ENCODE results near the gene ACOT8. TPM values are rescaled to one million over a fixed set of nuclear protein-coding genes. Genes with fewer than 3 reads are reported as not detected.
"Not testable (repeated sequence)": the region's sequence is repeated elsewhere in the genome, so short reads cannot be mapped to it uniquely, and the experiment has no call there.

Gene ACOT8
- total and polyA plus RNA-seq, 12 donors = 33.7 to 134 (median 62.5) TPM

DNA sequence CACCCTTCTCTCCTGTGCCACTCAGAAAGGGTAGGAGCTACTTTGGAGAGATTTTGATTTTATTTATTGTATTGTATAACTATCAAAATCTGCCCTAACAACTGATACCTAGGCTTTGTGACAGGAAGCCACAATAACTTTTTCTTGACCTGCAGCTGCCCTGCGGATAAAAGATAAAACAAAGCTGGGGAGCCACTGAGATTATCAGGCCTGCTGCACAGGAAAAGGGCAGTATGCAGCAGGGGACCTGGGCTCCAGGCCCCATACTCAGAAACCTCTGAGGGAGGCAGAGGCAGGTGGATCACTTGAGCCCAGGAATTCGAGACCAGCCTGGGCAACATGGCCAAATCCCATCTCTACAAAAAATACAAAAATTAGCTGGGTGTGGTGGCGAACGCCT, 24.6 kb downstream of the ACOT8 start:
- Histone ChIP-seq H3K9me3 (replicated peaks in 1 of 3) (no peaks in the 10 kb centered on the region), H3K27me3 (no peaks in the 10 kb centered on the region), H3K27ac (peak overlapping the region; percentile 93 to 96 (median 95)), H3K4me1 (replicated peaks in 1 of 2) (peaks cover 31 to 36% of the 10 kb centered on the region in 2 donors), H3K36me3 (replicated peaks in 1 of 2) (no peaks in the 10 kb centered on the region), H3K4me3 (peak overlapping the region in 2 of 4 donors; percentile 53 to 79)
- TF ChIP-seq, protein P1, sequence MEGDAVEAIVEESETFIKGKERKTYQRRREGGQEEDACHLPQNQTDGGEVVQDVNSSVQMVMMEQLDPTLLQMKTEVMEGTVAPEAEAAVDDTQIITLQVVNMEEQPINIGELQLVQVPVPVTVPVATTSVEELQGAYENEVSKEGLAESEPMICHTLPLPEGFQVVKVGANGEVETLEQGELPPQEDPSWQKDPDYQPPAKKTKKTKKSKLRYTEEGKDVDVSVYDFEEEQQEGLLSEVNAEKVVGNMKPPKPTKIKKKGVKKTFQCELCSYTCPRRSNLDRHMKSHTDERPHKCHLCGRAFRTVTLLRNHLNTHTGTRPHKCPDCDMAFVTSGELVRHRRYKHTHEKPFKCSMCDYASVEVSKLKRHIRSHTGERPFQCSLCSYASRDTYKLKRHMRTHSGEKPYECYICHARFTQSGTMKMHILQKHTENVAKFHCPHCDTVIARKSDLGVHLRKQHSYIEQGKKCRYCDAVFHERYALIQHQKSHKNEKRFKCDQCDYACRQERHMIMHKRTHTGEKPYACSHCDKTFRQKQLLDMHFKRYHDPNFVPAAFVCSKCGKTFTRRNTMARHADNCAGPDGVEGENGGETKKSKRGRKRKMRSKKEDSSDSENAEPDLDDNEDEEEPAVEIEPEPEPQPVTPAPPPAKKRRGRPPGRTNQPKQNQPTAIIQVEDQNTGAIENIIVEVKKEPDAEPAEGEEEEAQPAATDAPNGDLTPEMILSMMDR (IDR thresholded peaks at IDR 0.05) = no peak
- TF ChIP-seq POLR2A (IDR thresholded peaks at IDR 0.05) = no peak
- intact Hi-C loops (cut with DNase I) = no loop called here
- 79 to 91% (median 89%) methylated on average over 4 of the region's 4 CpGs for WGBS, 4 donors
- DNase-seq = no peak

DNA sequence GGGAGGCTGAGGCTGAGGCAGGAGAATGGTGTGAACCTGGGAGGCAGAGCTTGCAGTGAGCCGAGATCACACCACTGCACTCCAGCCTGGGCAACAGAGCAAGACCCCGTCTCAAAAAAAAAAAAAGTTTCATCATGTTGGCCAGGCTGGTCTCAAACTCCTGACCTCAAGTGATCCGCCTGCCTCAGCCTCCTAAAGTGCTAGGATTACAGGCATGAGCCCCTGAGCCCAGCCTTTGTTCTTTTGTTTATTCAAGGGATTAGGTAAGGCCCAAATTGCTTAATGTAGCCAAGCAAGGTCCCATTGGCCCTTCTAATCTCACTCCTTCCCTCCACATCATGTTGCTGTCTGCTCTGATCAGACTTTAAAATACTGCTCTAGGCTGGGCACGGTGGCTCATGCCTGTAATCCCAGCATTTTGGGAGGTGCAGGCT, 27.5 kb downstream of the ACOT8 start:
- H3K4me1 ChIP-seq (replicated peaks in 1 of 2) = peaks cover 22 to 25% of the 10 kb centered on the region in 2 donors
- H3K27me3 ChIP-seq; H3K27ac ChIP-seq; H3K4me3 ChIP-seq; intact Hi-C loops (cut with DNase I); H3K9me3 ChIP-seq (replicated peaks in 1 of 3); DNase-seq; H3K36me3 ChIP-seq (replicated peaks in 1 of 2): not testable (repeated sequence)
- WGBS, 4 donors = 86 to 97% (median 93%) methylated on average over 4 of the region's 4 CpGs

DNA sequence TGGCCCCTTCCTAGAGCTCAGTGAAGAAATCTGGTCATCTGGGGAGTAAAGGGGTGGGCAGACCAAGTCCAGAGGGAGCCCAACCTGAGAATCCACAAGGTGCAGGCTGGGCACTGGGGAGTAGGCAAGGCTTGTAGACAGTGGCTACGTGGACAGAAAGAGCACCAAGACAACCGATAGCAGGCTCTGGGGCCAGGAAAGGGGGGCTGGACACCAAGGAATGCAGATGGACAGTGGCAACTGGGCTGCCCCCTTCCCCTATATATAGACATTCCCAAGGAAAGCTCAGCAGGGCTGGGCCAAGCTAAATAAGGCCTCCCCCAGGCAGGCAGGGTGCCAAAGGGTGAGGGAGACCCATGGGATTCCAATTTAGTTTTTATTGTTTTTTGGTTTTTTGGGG, 28.6 kb downstream of the ACOT8 start:
- DNase-seq = no peak
- H3K4me1 ChIP-seq (replicated peaks in 1 of 2) = peaks cover 16 to 26% of the 10 kb centered on the region in 2 donors

DNA sequence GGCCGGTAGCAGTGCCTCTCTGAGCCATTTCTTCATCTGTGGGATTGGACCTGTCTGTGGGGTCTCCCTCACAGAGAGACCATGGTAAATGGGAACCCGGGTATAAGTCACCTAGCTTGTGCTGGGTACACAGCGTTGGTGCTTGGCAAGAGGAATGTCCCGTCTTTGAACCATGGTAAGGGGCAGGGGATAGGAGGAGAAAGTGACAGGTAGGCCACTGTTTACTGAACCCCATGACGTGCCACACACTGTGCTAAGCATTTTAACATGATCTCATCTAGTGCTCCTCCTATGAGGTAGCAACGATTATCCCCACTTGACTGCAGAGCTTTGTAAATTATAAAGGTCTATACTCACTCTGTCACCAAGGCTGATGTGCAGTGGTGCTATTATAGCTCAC, 29.5 kb downstream of the ACOT8 start:
- H3K36me3 ChIP-seq (replicated peaks in 1 of 2) = no peaks in the 10 kb centered on the region
- no peak overlapping the region for H3K4me3 ChIP-seq
- no peak for TF ChIP-seq POLR2A (IDR thresholded peaks at IDR 0.05)
- TF ChIP-seq, protein P1 (IDR thresholded peaks at IDR 0.05) = no peak
- no peaks in the 10 kb centered on the region for H3K27me3 ChIP-seq
- intact Hi-C loops (cut with DNase I) = no loop called here
- no peak for DNase-seq
- WGBS, 4 donors = 69 to 81% (median 74%) methylated on average over 4 to 6 of the region's 6 CpGs
- no peaks in the 10 kb centered on the region for H3K9me3 ChIP-seq (replicated peaks in 1 of 3)
- H3K27ac ChIP-seq = peak overlapping the region in 1 of 5 donors; percentile 69
- H3K4me1 ChIP-seq (replicated peaks in 1 of 2) = peaks cover 11 to 29% of the 10 kb centered on the region in 2 donors

More for the DNA sequence above, 28.6 kb downstream of the ACOT8 start:
- Histone ChIP-seq H3K9me3 (replicated peaks in 1 of 3) (no peaks in the 10 kb centered on the region), H3K36me3 (replicated peaks in 1 of 2) (no peaks in the 10 kb centered on the region), H3K27me3 (no peaks in the 10 kb centered on the region), H3K27ac (peak overlapping the region in 3 of 5 donors; percentile 5 to 62 (median 39)), H3K4me3 (no peak overlapping the region)
- 48 to 70% (median 53%) methylated on average over 2 of the region's 2 CpGs for WGBS, 4 donors
- TF ChIP-seq, protein P1 (IDR thresholded peaks at IDR 0.05) = no peak
- TF ChIP-seq POLR2A (IDR thresholded peaks at IDR 0.05) = no peak
- intact Hi-C loops (cut with DNase I) = no loop called here

DNA sequence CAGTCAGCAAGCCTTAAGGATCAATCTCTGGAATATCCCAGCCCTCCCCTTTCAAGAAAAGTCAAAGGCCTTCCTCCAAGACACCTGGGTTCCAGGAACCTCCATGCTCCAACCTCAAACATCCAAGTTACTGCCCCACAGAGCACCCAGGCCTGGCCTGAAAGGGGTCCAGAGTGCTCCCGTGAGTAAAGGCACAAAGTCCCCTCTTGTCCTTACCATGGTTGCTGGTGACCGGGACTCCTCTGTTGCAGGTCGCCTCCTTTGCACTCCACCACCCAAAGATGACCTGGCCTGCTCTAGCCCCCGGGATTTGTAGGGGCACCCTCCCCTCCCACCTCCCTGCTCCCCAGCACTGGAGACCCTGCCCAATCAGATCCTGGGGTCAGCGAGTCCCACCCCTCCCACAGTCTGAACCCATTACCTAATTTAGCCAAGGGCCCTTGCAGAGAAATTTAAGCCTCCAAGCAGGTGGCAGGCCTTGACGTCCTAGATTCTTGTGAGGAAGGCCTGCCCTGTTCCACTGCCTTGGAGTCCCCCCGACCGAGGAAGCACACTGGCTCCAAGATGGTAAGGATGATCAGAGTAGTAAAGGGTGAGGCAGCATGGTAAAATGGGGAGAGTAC, 30.1 kb downstream of the ACOT8 start, which contains the start of gene TNNC2:
Gene TNNC2, minus strand, starts transcription at position 283 of the 623 bp plus-strand sequence. Its CDS starts 64 bp downstream, at position 219.
- no peaks in the 10 kb centered on the region for H3K9me3 ChIP-seq (replicated peaks in 1 of 3)
- H3K27me3 ChIP-seq = no peaks in the 10 kb centered on the region
- peaks cover 9 to 29% of the 10 kb centered on the region in 2 donors for H3K4me1 ChIP-seq (replicated peaks in 1 of 2)
- no peak for DNase-seq
- no peak within 1 kb of the TSS for H3K4me3 ChIP-seq
- H3K27ac ChIP-seq = peak within 1 kb of the TSS in 4 of 5 donors; percentile 0 to 73 (median 58)
- no peaks in the 10 kb centered on the region for H3K36me3 ChIP-seq (replicated peaks in 1 of 2)
- intact Hi-C loops (cut with DNase I) = no loop called here
- WGBS, 4 donors = 78 to 88% (median 86%) methylated on average over 5 to 8 of the region's 8 CpGs
- TF ChIP-seq, protein P1 (IDR thresholded peaks at IDR 0.05) = no peak
- TF ChIP-seq POLR2A (IDR thresholded peaks at IDR 0.05) = no peak
